Breast epithelium (tissue), 3 donors: ENCODE data around the gene CAMTA1.

Source experiments
- POLR2A ChIP-seq: fragments of 450-650 bp; IDR thresholded peaks from one replicate; pipeline ENCODE4 v1.6.1; 2016; ENCODE audit warnings: antibody characterized with exemption, mild to moderate bottlenecking, moderate library complexity
- TF ChIP-seq, protein P1 (sequence below), 3 donors: fragments of 450-650 bp; IDR thresholded peaks; one replicate each; pipeline ENCODE4 v1.5.1; 2016 to 2017; ENCODE audit warnings: antibody characterized with exemption in 3 of 3, mild to moderate bottlenecking in 3 of 3, moderate library complexity in 3 of 3

DNA sequence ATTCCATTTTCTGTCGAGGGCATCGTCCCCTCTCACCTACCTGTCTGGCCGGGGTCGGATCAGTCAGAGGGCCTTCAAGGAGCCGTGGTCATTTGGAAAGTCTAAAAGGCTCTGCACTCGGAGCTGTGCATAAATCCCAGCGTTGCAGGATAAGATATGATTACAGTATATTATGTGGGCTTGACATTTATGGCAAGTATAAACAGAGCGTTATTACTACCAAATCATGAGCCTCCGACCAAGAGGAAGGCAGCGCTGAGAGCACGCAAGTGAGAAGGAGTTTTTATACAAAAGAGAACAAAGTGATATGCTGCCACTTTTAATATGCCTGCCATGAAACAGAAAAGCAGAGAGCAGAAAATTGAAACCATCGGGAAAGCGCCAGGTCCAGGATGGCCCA is 566.4 kb downstream of the CAMTA1 start:
- TF ChIP-seq, protein P1, sequence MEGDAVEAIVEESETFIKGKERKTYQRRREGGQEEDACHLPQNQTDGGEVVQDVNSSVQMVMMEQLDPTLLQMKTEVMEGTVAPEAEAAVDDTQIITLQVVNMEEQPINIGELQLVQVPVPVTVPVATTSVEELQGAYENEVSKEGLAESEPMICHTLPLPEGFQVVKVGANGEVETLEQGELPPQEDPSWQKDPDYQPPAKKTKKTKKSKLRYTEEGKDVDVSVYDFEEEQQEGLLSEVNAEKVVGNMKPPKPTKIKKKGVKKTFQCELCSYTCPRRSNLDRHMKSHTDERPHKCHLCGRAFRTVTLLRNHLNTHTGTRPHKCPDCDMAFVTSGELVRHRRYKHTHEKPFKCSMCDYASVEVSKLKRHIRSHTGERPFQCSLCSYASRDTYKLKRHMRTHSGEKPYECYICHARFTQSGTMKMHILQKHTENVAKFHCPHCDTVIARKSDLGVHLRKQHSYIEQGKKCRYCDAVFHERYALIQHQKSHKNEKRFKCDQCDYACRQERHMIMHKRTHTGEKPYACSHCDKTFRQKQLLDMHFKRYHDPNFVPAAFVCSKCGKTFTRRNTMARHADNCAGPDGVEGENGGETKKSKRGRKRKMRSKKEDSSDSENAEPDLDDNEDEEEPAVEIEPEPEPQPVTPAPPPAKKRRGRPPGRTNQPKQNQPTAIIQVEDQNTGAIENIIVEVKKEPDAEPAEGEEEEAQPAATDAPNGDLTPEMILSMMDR (IDR thresholded peaks at IDR 0.05): no peak
- TF ChIP-seq POLR2A: no peak
